NCI-H1436 treated with DMSO at 0.1 percent for 48 hours (cell line): Measurements from ENCODE around the gene TAX1BP3.

Experiments used
- DNase-seq: peaks from one replicate; lab custom pipeline; 2025; lab: John Stamatoyannopoulos, UW

The TAX1BP3 gene

DNA sequence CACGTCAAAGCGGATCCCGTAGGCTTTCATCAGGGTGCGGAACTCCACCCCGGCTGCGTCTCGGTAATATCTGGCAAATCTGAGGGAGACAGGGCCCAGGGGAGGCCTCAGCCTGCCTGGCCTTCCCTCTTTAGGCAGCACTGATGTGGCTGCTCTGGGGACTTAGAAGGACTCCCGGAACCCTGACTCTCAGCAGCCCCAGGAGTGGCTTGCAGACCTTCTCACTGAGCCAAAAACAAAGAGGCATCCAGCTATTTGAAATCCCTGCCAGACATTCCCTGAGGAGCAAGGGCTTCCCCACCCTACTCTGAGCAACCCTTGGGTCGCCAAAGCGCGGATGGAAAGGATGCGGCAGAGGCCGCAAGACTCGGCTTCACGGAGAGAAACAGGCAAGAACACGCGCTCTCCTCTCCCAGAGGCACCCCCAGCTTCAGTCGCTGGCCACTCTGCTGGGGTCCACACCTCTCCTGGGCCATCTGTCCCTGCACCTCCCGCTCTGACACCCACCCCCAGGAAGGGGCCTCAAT, 19.7 kb upstream of the TAX1BP3 start:
- DNase-seq, result peak; percentile 28

GRCh38 chr17:3685174-3685573, 16.8 kb upstream of the TAX1BP3 start:
- no peak for DNase-seq

GRCh38 chr17:3683054-3683511, 14.7 kb upstream of the TAX1BP3 start:
- DNase-seq, result no peak

DNA sequence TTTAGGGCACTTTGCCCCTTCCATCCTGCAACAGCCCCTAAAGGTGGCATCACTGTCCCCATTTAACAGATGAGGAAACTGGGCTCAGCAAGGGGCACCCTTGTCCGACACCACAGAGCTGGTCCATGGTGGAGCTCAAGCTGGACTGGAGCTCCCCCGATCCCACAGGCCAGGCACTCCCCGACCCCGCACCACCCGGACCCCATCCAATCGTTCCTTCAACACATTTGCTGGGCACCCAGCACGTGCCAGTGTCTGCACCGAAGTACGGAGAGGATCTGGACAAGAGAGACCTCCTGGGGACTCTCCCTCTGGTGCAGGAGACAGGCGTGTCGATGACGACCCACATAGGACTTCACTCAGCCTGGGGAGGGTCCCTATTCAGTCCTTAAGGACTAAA, 13.7 kb upstream of the TAX1BP3 start:
- no peak for DNase-seq

DNA sequence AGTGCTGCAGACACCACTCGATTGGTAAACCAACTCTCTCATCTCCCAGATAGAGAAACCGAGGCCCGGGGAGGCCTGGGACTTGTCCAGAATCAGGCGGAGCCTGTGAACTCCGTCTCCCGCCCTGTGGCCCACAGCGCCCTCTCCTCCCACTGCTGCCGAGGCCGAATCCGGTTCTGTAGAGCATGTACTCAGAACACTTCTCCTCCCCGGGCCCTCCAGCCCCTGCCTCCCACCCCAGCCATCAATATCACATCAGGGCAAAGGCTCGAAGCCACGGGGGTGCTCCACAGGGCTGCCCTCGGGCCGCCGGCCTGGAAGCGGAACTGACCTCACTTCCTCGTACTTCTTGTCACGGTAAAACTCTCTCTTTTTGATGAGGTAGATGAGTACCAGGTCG, 13.2 kb upstream of the TAX1BP3 start:
- DNase-seq, result no peak

DNA sequence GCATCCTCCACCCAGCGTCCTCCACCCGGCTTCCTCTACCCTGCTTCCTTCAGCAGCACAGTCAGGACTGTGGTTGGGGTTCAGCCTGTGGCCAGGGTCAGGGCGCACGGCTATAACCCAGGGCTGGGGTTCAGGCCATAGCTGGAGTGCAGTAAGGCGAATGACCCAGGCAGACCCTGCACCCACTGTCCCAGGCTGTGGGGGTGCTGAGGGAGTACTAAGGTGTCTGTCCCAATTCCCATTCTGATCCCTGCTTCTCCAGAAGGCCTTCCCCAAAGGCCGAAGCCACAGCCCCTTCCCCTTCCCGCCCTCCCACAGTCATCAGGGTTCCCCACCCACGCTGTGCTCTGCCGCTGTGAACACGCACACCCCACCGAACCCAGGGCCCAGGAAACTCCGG, 12.7 kb upstream of the TAX1BP3 start:
- no peak for DNase-seq

DNA sequence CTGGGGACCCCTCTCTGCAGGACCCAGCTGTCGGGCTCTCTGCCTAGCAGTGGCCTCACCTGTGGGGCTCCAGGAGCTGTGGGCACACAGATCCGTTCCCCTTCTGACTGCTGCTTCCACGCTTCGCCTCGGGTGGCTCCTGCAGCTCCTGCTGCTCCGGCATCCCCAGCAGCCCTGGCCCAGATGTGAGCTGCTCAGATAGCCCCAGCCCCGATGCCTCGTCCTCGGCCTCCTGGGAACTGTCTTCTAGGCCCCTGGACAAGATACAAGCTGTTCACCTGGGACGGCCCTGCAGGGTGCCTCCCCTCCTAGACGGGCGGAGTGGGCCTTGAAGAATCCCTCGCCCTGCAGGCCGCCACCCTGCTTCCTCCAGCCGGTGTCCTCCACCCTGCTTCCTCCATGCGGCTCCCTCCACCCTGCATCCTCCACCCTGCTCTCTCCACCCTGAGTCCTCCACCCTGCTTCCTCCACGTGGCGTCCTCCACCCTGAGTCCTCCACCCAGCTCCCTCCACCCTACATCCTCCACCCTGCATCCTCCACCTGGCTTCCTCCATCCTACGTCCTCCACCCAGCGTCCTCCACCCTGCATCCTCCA, 11.3 kb upstream of the TAX1BP3 start:
- DNase-seq, result no peak

DNA sequence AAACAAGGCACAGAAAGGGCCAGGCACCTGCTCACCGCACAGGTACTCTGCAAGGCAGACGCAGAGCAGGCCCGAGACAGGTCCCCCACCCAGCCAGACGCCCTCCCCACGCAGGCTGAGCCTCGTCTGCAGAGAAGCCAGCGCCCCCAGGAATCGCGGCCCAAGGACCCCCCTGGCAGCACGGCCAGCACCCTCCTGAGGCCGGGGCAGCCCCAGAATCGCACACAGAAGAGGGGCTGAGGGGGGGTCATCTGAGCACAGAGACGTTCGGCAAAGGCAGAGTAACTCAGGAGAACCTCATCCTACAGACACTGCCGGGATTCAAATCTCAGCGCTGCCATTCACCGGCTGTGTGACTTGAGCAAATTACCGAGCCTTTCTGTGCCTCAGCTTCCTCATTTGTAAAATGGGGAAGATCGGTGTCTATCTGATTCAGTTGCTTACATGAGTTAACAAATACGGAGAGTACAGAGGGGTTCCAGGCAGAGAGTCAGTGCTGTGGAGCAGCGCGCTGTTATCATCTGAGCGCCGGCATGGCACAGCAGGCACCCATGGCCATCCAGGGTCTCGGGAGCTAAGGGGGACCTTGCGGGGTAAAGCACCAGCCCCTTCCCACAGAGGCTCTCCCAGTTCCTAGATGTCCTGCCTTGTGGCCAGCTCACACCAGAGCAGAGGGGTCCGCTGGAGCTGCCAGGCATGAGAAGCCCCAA, 10.6 kb upstream of the TAX1BP3 start:
- no peak for DNase-seq

- no peak for DNase-seq
Observed at GRCh38 chr17:3678095-3678820, 9.9 kb upstream of the TAX1BP3 start.

DNA sequence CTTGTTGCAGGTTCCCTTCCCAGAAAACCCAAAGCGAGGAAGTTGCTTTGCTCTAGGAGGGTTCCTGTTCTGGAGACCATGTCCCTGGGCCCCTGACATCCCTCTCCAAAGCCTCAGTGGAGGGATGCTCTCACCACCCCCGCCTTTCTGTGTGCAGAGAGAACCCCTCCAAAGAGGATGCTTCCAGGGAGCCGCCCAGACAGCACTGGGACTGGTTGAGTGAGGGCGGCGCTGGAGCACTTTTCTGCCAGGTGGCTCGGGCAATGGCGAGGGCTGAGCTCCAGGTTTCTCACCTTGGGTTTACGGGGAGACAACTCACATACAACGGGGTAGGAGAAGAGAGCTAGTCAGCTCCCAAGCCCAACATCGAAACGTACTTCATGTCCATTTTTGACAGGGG, 7.5 kb upstream of the TAX1BP3 start:
- DNase-seq, result no peak

- DNase-seq, result no peak
Observed at GRCh38 chr17:3672571-3672970, 4.2 kb upstream of the TAX1BP3 start.

DNA sequence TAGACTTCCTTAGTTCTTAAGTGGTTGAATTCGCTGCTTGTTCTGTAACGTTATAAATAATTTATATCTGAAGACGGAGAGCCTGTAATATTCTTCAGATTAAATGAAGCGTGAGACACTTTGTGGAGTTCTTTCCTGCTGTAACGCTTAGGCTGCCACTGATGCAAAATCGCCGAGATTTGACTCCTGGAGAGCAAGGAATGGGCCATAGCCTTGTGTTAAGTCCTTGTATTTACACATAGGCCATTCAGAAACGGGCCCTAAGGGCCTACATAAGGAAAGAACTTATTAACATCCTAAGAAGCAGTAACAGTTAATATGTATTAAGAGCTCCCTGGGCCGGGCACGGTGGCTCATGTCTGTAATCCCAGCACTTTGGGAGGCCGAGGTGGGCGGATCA, 1.2 kb upstream of the TAX1BP3 start:
- no peak for DNase-seq

DNA sequence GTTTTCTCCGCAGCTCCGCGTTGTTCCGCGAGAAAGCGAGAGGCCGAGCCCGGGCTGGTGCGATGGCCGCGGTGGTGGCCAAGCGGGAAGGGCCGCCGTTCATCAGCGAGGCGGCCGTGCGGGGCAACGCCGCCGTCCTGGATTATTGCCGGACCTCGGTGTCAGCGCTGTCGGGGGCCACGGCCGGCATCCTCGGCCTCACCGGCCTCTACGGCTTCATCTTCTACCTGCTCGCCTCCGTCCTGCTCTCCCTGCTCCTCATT, 638 bp upstream of the TAX1BP3 start:
- no peak for DNase-seq

- DNase-seq, result no peak
Observed at GRCh38 chr17:3667366-3668278, 756 bp downstream of the TAX1BP3 start.

DNA sequence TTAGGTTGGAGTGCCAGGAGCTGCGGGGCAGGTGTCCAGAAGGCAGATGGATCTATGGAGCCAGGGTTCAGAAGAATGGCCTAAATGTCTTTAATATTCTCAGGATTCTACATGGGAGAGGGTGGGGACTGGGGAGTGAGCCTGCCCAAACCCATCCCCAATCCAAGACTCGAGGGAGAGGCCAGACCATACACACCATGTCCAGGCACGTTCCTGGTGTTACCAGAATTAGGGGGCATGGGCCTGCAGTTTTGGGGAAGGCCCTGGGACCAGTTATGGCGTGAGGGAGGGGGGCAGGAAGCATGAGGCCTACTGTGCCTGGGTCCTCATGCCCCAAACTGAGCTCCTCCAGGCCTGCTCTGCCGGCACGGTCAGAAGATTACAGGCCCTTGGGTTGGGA, 1.9 kb downstream of the TAX1BP3 start:
- no peak for DNase-seq

DNA sequence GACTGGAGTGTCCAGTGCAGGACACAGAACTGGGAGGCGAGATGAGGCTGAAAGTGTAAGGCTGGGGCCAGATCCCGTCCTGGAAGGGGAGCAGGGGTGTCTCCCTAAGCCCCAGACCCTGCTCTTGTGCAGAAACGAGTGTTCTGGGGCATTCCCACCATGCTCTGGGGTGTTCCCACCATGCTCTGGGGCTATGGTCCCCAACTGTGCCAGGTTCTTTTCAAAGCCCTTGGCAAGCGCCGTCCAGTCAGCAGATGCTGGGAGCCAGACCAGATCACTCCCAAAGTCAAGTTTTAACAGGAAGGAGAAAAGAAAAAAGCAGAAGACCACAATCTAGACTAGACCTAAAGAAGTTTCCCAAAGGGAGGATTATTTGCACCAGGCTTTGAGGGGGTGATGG, 2.5 kb downstream of the TAX1BP3 start:
- DNase-seq, result no peak

- no peak for DNase-seq
Observed at GRCh38 chr17:3663102-3664011, 5.0 kb downstream of the TAX1BP3 start.

DNA sequence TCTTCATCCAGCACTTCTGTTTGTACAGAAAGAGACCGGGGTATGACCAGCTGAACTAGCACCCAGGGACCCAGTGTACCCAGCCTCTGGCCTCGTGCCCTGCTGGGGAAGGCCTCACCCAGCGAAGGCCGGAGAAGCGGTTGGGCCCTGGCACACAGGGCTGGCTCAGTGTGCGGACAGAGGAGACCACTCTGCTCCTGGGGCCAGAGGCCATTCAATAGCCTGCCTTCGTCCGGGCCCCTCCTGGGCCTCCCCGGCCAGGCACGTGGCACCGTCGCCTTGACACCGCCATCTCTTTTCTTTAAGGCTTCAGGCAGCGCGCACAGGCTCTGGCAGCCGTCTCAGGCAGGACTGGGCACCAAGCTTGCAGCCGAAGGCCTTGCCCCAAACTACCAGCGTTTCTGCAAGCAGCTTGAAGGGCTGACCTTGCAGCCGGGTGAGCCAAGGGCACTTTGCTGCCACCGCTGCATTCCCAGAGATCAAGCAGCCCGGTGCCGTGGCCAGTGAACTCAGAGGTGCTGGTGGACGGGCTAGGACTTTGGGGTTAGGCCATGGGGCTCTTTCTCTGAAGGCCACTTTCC, 8.0 kb downstream of the TAX1BP3 start:
- no peak for DNase-seq

DNA sequence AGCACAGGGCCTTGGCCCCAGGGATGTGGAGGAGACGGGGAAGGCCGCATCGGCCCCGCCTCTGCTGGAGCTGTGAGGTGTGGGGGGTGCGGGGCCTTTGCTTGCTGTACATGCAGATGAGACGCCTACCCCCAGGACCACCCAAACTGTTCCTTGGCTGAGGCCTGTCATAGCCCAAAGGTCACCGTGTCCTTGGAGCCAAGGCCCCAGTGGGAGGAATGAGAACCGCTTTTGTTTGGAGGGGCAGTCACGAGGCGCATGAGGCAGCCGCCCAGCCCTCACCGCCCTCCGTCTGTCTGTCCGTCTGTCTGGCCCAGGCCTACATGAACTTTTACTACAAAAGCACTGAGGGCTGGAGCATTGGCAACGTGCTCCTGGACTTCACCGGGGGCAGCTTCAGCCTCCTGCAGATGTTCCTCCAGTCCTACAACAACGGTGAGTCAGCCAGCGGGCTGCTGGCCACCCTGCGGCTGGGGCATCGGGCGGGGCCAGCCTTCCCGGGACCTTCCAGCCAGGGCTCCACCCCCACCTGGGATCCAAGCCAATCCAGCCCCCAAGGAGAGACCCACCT, 8.8 kb downstream of the TAX1BP3 start:
- DNase-seq, result no peak

DNA sequence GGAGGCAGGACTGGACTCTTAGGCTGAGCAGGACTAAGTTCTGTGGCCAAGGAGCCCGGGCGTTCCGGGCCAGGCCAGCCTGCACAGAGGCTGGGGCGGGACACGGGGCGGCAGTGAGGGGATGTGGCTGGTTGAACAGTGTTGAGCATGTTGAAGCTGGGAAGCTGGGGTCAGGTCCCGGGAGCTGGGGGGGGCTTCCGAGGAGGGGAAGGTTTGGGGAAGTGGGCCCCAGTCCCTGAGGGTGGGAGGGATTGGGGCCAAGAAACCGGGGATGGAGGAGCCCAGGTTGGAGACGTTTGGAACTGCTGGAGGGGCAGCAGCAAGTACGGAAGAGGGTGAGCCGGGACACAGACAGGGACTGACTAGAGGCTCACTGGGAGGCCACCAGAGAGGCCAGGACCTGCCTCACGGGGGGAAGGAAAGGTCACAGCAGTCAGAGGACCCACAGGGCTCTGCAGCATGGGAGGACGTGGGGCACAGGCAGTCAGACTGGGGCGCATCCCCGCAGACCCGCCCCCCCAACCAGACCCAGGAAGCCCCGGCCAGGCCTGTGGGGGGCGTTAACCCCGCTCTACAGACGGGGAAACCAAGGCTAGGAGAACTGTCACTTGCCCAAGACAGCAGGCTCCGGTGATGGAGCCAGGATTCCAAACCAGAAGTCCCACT, 9.5 kb downstream of the TAX1BP3 start:
- DNase-seq, result no peak
